K562 (cell line): ENCODE measurements around the gene TBL2. TPM values are rescaled to one million over a fixed set of nuclear protein-coding genes. Genes with fewer than 3 reads are reported as not detected.

Experiments
- ATF7 ChIP-seq: fragments of 450-650 bp; IDR thresholded peaks from 2 replicates; pipeline ENCODE4 v1.7.1; 2014; ENCODE audit warnings: mild to moderate bottlenecking, moderate library complexity
- BRF1 ChIP-seq: IDR thresholded peaks from 3 replicates; pipeline ENCODE4 v1.6.1; 2011; ENCODE audit warnings: borderline replicate concordance, mild to moderate bottlenecking; ENCODE audit not compliant: insufficient read length; ENCODE audit errors: extremely low read depth
- FIP1L1 ChIP-seq: fragments of 200-400 bp; formaldehyde crosslinking; IDR thresholded peaks from 2 replicates; pipeline ENCODE4 v1.6.1; 2018; ENCODE audit warnings: mild to moderate bottlenecking, low read depth, low read length; ENCODE audit not compliant: poor library complexity, severe bottlenecking
- GABPA ChIP-seq: fragments of 200-800 bp; sonication (Bioruptor generic); conservative IDR thresholded peaks from 2 replicates; pipeline ENCODE4 v1.6.1; 2016; ENCODE audit warnings: low read depth, missing genetic modification characterization, missing compliant biosample characterization
- KLF13 ChIP-seq: fragments of 450-650 bp; IDR thresholded peaks from 2 replicates; pipeline ENCODE4 v1.6.1; 2016; ENCODE audit warnings: missing genetic modification characterization, low read depth, mild to moderate bottlenecking, missing compliant biosample characterization, moderate library complexity, borderline replicate concordance
- MYC ChIP-seq, 2 experiments: fragments of 250-450 bp in 1 of 2; sonication (Bioruptor Pico) in 1 of 2; IDR thresholded peaks; 2 replicates each; pipeline versions ENCODE4 v1.5.1 to v1.6.1; 2012 to 2021; ENCODE audit warnings: low read depth in 2 of 2, borderline replicate concordance in 1 of 2, improper control_type of control experiment in 1 of 2, low read length in 1 of 2, mild to moderate bottlenecking in 1 of 2, moderate library complexity in 1 of 2
- NONO ChIP-seq, 2 experiments: fragments of 200-400 bp in 1 of 2; fragments of 450-650 bp in 1 of 2; formaldehyde crosslinking in 1 of 2; IDR thresholded peaks; 2 replicates each; pipeline ENCODE4 v1.6.1; 2017; ENCODE audit warnings: low read depth in 2 of 2, mild to moderate bottlenecking in 2 of 2, moderate library complexity in 2 of 2, low read length in 1 of 2
- POLR2AphosphoS5 ChIP-seq: IDR thresholded peaks from 2 replicates; pipeline ENCODE4 v1.6.1; 2011; ENCODE audit warnings: mild to moderate bottlenecking, low read depth, low read length, moderate library complexity; ENCODE audit not compliant: control insufficient read depth, insufficient read depth
- SIN3A ChIP-seq, 2 experiments: fragments of 150-350 bp in 1 of 2; IDR thresholded peaks; 2 replicates each; pipeline ENCODE4 v1.6.1; 2011 to 2016; ENCODE audit warnings: borderline replicate concordance in 2 of 2, low read depth in 2 of 2, low read length in 2 of 2, mild to moderate bottlenecking in 2 of 2, moderate library complexity in 2 of 2; ENCODE audit not compliant: control insufficient read depth in 1 of 2
- SNRNP70 ChIP-seq: fragments of 200-400 bp; formaldehyde crosslinking; optimal IDR thresholded peaks from 2 replicates; pipeline ENCODE3; 2017; ENCODE audit warnings: low read depth, low read length
- SRSF3 ChIP-seq: fragments of 200-400 bp; formaldehyde crosslinking; IDR thresholded peaks from 2 replicates; pipeline ENCODE4 v1.6.1; 2016; ENCODE audit warnings: mild to moderate bottlenecking, low read length, moderate library complexity; ENCODE audit not compliant: insufficient read depth
- polyA plus RNA-seq, 8 experiments: library from polyadenylated mRNA; depleted of rRNA in 4 of 8; stranded (reverse) in 5 of 8; unstranded in 3 of 8; fragments of >200 nt; fragmentation: Nextera tagmentation in 2 of 8; fragmentation: Illumina TruSeq in 1 of 8; extraction: Ambion mirVana in 2 of 8; extraction: Trizol in 1 of 8; gene quantifications; 2 replicates each; pipeline versions ENCODE4 v1.2.1 to v1.2.3, GENCODE V29; 2011 to 2014; ENCODE audit warnings: inconsistent platforms in 1 of 8, missing spikeins in 1 of 8
- total RNA-seq, 7 experiments: library from RNA; depleted of rRNA in 6 of 7; stranded (reverse); fragments of >200 nt in 6 of 7; fragmentation: Illumina TruSeq in 2 of 7; extraction: Trizol in 2 of 7; gene quantifications; 2 replicates each; pipeline versions ENCODE4 v1.2.1 to v1.2.3, GENCODE V29; 2011 to 2021; ENCODE audit warnings: low replicate concordance in 1 of 7
- TF ChIP-seq, protein P1 (sequence below), 2 experiments: fragments of 450-650 bp in 1 of 2; sonication (generic) in 1 of 2; formaldehyde crosslinking in 1 of 2; IDR thresholded peaks; 2 replicates each; pipeline versions ENCODE4 v1.7.1 to v1.9.0; 2016 to 2022; ENCODE audit warnings: inconsistent platforms in 1 of 2, mild to moderate bottlenecking in 1 of 2, missing genetic modification reagents in 1 of 2
- TF ChIP-seq, protein P2 (sequence below), 2 experiments: IDR thresholded peaks; 2 replicates each; pipeline ENCODE4 v1.6.1; 2012; ENCODE audit warnings: improper control_type of control experiment in 2 of 2, low read depth in 2 of 2, low read length in 2 of 2, borderline replicate concordance in 1 of 2

TBL2 gene
- total and polyA plus RNA-seq, 9 of the 15 experiments (the other 6 are each of a cell fraction or from before 2014, with no cell fraction given): 2.5 to 123 (median 49.2) TPM

DNA sequence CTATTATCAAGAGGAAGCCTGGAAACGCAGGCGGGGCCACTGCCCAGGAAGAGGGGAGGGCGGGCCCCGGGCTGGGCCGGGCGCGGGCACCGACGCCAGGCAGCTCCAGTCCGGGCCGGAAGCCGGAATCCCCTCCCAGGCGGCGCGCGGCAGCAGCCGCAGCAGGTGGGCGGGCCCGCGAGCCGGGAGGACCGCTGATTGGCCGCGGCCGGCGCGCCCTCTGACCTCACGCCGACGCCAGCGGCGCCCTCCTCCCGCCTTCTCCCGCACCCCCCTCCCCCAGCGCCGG lies 21.3 kb downstream of the TBL2 start (continued):
- TF ChIP-seq GABPA (tag) (peak; percentile 90), FIP1L1 (no peak), BRF1 (no peak), SNRNP70 (no peak), NONO (IDR thresholded peaks at IDR 0.05; ENCODE audit: low read depth in 2 of 2, low read length in 1 of 2) (peak in 1 of 2 experiments; percentile 51; a peak in 1 of 4 replicates), SIN3A (IDR thresholded peaks at IDR 0.05; ENCODE audit: borderline replicate concordance in 2 of 2, control insufficient read depth in 1 of 2, low read depth in 2 of 2, low read length in 2 of 2) (peak in 1 of 2 experiments; percentile 77; a peak in 1 of 4 replicates), ATF7 (peak; percentile 67; the same call in 1 of the 2 replicates), POLR2AphosphoS5 (peak; percentile 55; the same call in 1 of the 2 replicates), MYC (IDR thresholded peaks at IDR 0.05; ENCODE audit: low read depth, low read length) (peak; percentile 68), MYC (CRISPR knock-in tag; IDR thresholded peaks at IDR 0.05; ENCODE audit: borderline replicate concordance, low read depth) (no peak), SRSF3 (no peak), KLF13 (tag) (no peak)
- TF ChIP-seq, protein P1, sequence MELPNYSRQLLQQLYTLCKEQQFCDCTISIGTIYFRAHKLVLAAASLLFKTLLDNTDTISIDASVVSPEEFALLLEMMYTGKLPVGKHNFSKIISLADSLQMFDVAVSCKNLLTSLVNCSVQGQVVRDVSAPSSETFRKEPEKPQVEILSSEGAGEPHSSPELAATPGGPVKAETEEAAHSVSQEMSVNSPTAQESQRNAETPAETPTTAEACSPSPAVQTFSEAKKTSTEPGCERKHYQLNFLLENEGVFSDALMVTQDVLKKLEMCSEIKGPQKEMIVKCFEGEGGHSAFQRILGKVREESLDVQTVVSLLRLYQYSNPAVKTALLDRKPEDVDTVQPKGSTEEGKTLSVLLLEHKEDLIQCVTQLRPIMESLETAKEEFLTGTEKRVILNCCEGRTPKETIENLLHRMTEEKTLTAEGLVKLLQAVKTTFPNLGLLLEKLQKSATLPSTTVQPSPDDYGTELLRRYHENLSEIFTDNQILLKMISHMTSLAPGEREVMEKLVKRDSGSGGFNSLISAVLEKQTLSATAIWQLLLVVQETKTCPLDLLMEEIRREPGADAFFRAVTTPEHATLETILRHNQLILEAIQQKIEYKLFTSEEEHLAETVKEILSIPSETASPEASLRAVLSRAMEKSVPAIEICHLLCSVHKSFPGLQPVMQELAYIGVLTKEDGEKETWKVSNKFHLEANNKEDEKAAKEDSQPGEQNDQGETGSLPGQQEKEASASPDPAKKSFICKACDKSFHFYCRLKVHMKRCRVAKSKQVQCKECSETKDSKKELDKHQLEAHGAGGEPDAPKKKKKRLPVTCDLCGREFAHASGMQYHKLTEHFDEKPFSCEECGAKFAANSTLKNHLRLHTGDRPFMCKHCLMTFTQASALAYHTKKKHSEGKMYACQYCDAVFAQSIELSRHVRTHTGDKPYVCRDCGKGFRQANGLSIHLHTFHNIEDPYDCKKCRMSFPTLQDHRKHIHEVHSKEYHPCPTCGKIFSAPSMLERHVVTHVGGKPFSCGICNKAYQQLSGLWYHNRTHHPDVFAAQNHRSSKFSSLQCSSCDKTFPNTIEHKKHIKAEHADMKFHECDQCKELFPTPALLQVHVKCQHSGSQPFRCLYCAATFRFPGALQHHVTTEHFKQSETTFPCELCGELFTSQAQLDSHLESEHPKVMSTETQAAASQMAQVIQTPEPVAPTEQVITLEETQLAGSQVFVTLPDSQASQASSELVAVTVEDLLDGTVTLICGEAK (IDR thresholded peaks at IDR 0.05): no peak
- TF ChIP-seq, protein P1 (CRISPR knock-in tag; IDR thresholded peaks at IDR 0.05): no peak
- TF ChIP-seq, protein P2, sequence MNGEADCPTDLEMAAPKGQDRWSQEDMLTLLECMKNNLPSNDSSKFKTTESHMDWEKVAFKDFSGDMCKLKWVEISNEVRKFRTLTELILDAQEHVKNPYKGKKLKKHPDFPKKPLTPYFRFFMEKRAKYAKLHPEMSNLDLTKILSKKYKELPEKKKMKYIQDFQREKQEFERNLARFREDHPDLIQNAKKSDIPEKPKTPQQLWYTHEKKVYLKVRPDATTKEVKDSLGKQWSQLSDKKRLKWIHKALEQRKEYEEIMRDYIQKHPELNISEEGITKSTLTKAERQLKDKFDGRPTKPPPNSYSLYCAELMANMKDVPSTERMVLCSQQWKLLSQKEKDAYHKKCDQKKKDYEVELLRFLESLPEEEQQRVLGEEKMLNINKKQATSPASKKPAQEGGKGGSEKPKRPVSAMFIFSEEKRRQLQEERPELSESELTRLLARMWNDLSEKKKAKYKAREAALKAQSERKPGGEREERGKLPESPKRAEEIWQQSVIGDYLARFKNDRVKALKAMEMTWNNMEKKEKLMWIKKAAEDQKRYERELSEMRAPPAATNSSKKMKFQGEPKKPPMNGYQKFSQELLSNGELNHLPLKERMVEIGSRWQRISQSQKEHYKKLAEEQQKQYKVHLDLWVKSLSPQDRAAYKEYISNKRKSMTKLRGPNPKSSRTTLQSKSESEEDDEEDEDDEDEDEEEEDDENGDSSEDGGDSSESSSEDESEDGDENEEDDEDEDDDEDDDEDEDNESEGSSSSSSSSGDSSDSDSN (IDR thresholded peaks at IDR 0.05; ENCODE audit: borderline replicate concordance in 1 of 2, low read depth in 2 of 2, low read length in 2 of 2): 0 out of 4 replicates have a peak, but pooled peaks of 1 of the 2 experiments have one; percentile 52
